Measurements from ENCODE around the gene SMARCD1. TPM values are rescaled to one million over a fixed set of nuclear protein-coding genes. Genes with fewer than 3 reads are reported as not detected.

Gene SMARCD1
- total RNA-seq, 1 experiment from 2014 or later, result 84.9 TPM

DNA sequence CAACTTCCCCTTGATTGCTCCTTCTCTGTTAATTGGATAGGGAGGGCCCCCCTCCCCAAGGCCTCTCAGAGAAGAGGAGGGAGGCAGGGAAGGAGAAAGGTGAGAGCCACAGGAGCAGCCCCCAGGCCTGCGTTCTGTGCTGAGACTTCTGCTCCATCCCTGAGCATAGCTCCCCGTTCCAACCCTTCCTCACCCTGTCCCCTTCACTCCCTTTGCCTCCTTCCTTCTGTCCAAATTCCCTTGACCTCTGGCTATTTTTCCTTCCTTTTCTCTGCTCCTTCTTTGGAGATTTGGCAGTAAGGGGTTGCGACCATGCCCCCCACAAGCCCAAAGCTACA, 28.5 kb upstream of the SMARCD1 start:
- Histone ChIP-seq H3K27me3 (ENCODE audit: control insufficient read depth, insufficient read depth, low read length) (0 out of 2 replicates have a peak, but pooled peaks cover 4% of the 10 kb centered on the region), H3K4me1 (ENCODE audit: control insufficient read depth, insufficient read depth, low read length) (peaks cover 13% of the 10 kb centered on the region), H3K4me3 (ENCODE audit: low read depth in 2 of 2, low read length in 2 of 2) (peak overlapping the region; percentile 59 to 67), H3K36me3 (ENCODE audit: control insufficient read depth, insufficient read depth, low read length) (no peaks in the 10 kb centered on the region), H3K9me3 (ENCODE audit: control insufficient read depth, insufficient read depth, low read depth, low read length) (no peaks in the 10 kb centered on the region), H3K27ac (ENCODE audit: low read length) (no peak overlapping the region)
- intact Hi-C loops (cut with micrococcal nuclease; ENCODE audit: unreplicated experiment) (loop anchor here (5.0 to 10.0 kb wide), 2 partner anchors 89 to 192 kb away; no protein-coding TSS in a partner anchor), in situ Hi-C loops (cut with HindIII; ENCODE audit: low pct_unique_long_range_greater_than_20kb, low sequenced_read_pairs) (no loop called here)
- ChIA-PET POLR2A (no interaction called here), CTCF (interaction anchor here (0.5 to 2.0 kb wide), 15 partner anchors 10 to 892 kb away, joined by 3 to 17 read pairs (median 4); no protein-coding TSS in a partner anchor)
- TF ChIP-seq SIN3A (IDR thresholded peaks at IDR 0.05; ENCODE audit: borderline replicate concordance, insufficient read depth, low read depth, low read length), result no peak
- TF ChIP-seq, protein P1, sequence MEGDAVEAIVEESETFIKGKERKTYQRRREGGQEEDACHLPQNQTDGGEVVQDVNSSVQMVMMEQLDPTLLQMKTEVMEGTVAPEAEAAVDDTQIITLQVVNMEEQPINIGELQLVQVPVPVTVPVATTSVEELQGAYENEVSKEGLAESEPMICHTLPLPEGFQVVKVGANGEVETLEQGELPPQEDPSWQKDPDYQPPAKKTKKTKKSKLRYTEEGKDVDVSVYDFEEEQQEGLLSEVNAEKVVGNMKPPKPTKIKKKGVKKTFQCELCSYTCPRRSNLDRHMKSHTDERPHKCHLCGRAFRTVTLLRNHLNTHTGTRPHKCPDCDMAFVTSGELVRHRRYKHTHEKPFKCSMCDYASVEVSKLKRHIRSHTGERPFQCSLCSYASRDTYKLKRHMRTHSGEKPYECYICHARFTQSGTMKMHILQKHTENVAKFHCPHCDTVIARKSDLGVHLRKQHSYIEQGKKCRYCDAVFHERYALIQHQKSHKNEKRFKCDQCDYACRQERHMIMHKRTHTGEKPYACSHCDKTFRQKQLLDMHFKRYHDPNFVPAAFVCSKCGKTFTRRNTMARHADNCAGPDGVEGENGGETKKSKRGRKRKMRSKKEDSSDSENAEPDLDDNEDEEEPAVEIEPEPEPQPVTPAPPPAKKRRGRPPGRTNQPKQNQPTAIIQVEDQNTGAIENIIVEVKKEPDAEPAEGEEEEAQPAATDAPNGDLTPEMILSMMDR (IDR thresholded peaks at IDR 0.05), result no peak
- DNase-seq (ENCODE audit: low read depth, low spot score) (no peak), ATAC-seq (no peak)
- no TSS peak for BruUV-seq (replicated peaks)

DNA sequence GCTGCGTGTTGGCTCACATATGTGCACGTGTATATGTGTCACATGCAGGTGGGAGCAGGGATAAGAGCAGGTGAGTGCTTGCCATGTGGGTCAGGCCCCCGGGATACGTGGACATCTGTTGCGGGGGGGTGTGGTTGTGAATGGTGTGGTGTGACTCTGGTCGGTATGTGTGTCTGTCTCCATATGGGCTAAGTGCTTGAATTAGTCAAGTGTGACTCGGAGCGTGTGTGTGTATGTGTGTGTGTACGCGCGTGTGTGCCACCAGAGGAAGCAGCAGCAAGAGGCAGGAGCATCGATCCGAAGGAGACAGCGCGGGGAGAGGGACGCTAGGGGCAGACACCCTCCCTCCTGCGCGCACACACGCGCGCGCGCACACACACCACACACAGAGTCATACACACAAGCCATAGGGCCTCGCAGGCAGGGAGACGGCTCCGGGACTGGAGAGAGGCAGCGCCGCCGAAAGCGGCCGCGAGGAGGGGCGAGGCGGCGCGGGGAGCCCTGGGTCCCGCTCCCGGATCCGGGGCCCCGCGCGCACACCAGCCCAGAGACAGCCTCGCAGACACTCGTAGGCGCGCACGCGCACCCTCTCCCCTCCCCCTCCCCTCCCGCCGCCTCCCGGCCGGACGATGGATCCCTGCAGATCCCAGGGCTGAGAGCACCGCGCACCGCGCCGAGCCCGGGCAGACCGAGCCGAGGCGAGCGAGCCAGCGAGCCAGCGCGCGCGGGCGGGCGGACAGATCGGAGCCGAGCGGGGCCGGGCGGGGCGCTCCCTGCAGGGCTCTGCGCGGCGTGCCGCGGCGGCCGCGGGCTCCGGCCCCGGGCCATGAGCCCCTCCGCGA, 27.9 kb upstream of the SMARCD1 start, which contains the start of gene ASIC1:
ASIC1 (plus strand) TSS at position 597 of the 842 bp plus-strand sequence. CDS start 1,171 bp downstream, outside the sequence.
- H3K36me3 ChIP-seq (ENCODE audit: control insufficient read depth, insufficient read depth, low read length), result no peaks in the 10 kb centered on the region
- ATAC-seq, result peak; percentile 83
- DNase-seq (ENCODE audit: low read depth, low spot score), result no peak
- ChIA-PET POLR2A (no interaction called here), CTCF (interaction anchor here (0.6 to 2.0 kb wide), 6 partner anchors 9 to 290 kb away, joined by 3 to 17 read pairs (median 4); no protein-coding TSS in a partner anchor)
- H3K4me3 ChIP-seq (ENCODE audit: low read depth in 2 of 2, low read length in 2 of 2), result peak within 1 kb of the TSS; percentile 59 to 67
- H3K9me3 ChIP-seq (ENCODE audit: control insufficient read depth, insufficient read depth, low read depth, low read length), result no peaks in the 10 kb centered on the region
- 0 out of 2 replicates have a peak, but pooled peaks cover 4% of the 10 kb centered on the region for H3K27me3 ChIP-seq (ENCODE audit: control insufficient read depth, insufficient read depth, low read length)
- intact Hi-C loops (cut with micrococcal nuclease; ENCODE audit: unreplicated experiment) (loop anchor here (5.0 to 10.0 kb wide), 2 partner anchors 90 to 192 kb away; no protein-coding TSS in a partner anchor), in situ Hi-C loops (cut with HindIII; ENCODE audit: low pct_unique_long_range_greater_than_20kb, low sequenced_read_pairs) (no loop called here)
- peaks cover 13% of the 10 kb centered on the region for H3K4me1 ChIP-seq (ENCODE audit: control insufficient read depth, insufficient read depth, low read length)
- peak within 1 kb of the TSS; percentile 61; the same call in 1 of the 2 replicates for H3K27ac ChIP-seq (ENCODE audit: low read length)
- BruUV-seq (replicated peaks), result no TSS peak
- TF ChIP-seq TCF7L2 (IDR thresholded peaks at IDR 0.05; ENCODE audit: low read depth, low read length) (no peak), SIN3A (IDR thresholded peaks at IDR 0.05; ENCODE audit: borderline replicate concordance, insufficient read depth, low read depth, low read length) (no peak), POLR2AphosphoS5 (IDR thresholded peaks at IDR 0.05; ENCODE audit: low read depth, low read length) (no peak)
- TF ChIP-seq, protein P1 (IDR thresholded peaks at IDR 0.05), result no peak; the same call in 1 of the 2 replicates
- TF ChIP-seq, protein P2, sequence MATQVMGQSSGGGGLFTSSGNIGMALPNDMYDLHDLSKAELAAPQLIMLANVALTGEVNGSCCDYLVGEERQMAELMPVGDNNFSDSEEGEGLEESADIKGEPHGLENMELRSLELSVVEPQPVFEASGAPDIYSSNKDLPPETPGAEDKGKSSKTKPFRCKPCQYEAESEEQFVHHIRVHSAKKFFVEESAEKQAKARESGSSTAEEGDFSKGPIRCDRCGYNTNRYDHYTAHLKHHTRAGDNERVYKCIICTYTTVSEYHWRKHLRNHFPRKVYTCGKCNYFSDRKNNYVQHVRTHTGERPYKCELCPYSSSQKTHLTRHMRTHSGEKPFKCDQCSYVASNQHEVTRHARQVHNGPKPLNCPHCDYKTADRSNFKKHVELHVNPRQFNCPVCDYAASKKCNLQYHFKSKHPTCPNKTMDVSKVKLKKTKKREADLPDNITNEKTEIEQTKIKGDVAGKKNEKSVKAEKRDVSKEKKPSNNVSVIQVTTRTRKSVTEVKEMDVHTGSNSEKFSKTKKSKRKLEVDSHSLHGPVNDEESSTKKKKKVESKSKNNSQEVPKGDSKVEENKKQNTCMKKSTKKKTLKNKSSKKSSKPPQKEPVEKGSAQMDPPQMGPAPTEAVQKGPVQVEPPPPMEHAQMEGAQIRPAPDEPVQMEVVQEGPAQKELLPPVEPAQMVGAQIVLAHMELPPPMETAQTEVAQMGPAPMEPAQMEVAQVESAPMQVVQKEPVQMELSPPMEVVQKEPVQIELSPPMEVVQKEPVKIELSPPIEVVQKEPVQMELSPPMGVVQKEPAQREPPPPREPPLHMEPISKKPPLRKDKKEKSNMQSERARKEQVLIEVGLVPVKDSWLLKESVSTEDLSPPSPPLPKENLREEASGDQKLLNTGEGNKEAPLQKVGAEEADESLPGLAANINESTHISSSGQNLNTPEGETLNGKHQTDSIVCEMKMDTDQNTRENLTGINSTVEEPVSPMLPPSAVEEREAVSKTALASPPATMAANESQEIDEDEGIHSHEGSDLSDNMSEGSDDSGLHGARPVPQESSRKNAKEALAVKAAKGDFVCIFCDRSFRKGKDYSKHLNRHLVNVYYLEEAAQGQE (IDR thresholded peaks at IDR 0.05; ENCODE audit: insufficient read depth in 1 of 2, low read depth in 2 of 2, low read length in 1 of 2), result no peak

Data from Panc1 (cell line).